ENCODE measurements around the gene ZNF385C. TPM values are rescaled to one million over a fixed set of nuclear protein-coding genes. Genes with fewer than 3 reads are reported as not detected.

ZNF385C gene
- total RNA-seq, 6 experiments from 2014 or later: 0.11 to 1.2 (median 0.11) TPM; not detected in 3

DNA sequence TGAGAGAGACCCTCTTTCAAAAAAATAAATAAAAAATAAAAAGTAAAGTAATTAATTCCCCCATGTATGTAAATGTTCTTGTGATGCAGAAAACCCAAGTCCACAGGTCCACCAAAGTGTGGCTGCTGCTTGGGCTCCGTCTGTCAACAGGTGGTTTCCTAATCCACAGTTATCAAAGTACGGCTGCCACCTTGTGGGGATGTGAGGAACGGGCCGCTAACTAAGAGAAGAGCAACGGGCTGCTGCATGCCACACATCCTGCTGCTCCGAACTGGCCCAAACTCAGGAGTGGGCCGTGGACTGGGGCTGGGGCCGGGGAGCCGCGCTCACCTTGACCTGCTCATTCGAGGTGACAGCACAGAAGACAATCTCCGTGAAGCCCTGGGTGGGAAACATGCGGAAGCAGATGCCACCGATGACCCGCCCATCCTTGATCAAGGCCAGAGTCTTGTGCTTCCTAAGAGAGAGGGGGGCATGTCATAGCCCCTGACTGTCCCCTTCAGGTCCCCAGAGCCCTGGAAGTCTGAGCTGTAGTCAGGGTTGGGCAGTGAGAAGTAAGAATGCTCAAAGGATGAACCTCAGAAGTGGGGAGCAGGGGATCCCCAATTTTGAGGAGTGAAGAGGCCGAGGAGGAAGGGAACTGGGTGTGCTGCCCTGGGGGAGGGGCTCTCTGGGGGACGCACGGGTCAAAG is 18.6 kb upstream of the ZNF385C start:
- ATAC-seq (peak; percentile 57 to 60 (median 58)), DNase-seq (peak; percentile 78 to 84 (median 83))
- Histone ChIP-seq H3K9me3 (no peaks in the 10 kb centered on the region), H3K4me1 (peaks cover 0 to 34% (median 9%) of the 10 kb centered on the region in 4 donors), H3K27me3 (no peaks in the 10 kb centered on the region), H3K4me3 (no peak overlapping the region), H3K27ac (no peak overlapping the region), H3K36me3 (peaks cover 0 to 14% (median 2%) of the 10 kb centered on the region in 4 donors)
- intact Hi-C loops (cut with DNase I): loop anchor here in 1 of 2 donors (5.0 kb wide), 3 partner anchors 50 to 155 kb away; no protein-coding TSS in a partner anchor
- no peak for TF ChIP-seq POLR2A (IDR thresholded peaks at IDR 0.05)
- peak; percentile 74 to 85 (median 80) for TF ChIP-seq CTCF (IDR thresholded peaks at IDR 0.05)
- 4% methylated on average over 2 of the region's 18 CpGs for WGBS (ENCODE audit: insufficient coverage, low coverage, low lambda C conversion rate, missing lambda C conversion rate)

DNA sequence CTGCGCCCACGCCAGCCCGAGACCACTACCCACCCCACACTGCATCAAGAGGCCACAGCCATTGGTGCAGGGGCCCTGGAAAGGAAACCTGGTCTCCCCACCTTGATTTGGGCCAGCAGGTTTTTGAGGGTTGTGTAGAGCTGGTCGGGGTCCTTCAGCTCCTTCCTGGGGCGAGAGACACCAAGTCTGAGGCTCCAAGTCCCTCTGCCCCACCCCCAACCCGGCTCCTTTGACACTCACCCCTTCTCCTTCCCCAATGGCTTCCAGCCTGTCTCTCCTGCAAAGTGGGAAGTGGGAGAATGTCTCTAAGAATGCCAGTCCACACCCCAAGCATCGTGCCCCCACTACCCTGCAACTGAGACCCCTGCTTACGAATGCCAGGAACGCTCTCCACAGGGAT is 15.8 kb upstream of the ZNF385C start:
- H3K4me1 ChIP-seq: peaks cover 0 to 35% (median 12%) of the 10 kb centered on the region in 4 donors
- intact Hi-C loops (cut with DNase I): loop anchor here in 1 of 2 donors (5.0 kb wide), 1 partner anchor 152 kb away; no protein-coding TSS in a partner anchor
- TF ChIP-seq POLR2A (IDR thresholded peaks at IDR 0.05) (no peak), CTCF (IDR thresholded peaks at IDR 0.05) (no peak)
- DNase-seq: no peak
- H3K27ac ChIP-seq: no peak overlapping the region
- no peaks in the 10 kb centered on the region for H3K27me3 ChIP-seq
- H3K9me3 ChIP-seq: no peaks in the 10 kb centered on the region
- 67% methylated on average over 1 of the region's 9 CpGs for WGBS (ENCODE audit: insufficient coverage, low coverage, low lambda C conversion rate, missing lambda C conversion rate)
- ATAC-seq: no peak
- H3K4me3 ChIP-seq: no peak overlapping the region
- H3K36me3 ChIP-seq: peaks cover 0 to 12% (median 2%) of the 10 kb centered on the region in 4 donors

- H3K27ac ChIP-seq: peak overlapping the region in 2 of 3 donors; percentile 65 to 77
- intact Hi-C loops (cut with DNase I): loop anchor here in 1 of 2 donors (5.0 kb wide), 1 partner anchor 151 kb away; no protein-coding TSS in a partner anchor
- peak in 1 of 3 donors; percentile 49 for DNase-seq
These were observed 15.2 kb upstream of the ZNF385C start for GRCh38 chr17:42113293-42114069.

More at GRCh38 chr17:42113293-42114069, 15.2 kb upstream of the ZNF385C start:
- no peak for TF ChIP-seq CTCF (IDR thresholded peaks at IDR 0.05)
- no peak for TF ChIP-seq POLR2A (IDR thresholded peaks at IDR 0.05)
- WGBS (ENCODE audit: insufficient coverage, low coverage, low lambda C conversion rate, missing lambda C conversion rate): 40% methylated on average over 1 of the region's 28 CpGs
- no peaks in the 10 kb centered on the region for H3K27me3 ChIP-seq
- H3K4me3 ChIP-seq: no peak overlapping the region
- peaks cover 0 to 9% (median 2%) of the 10 kb centered on the region in 4 donors for H3K36me3 ChIP-seq
- ATAC-seq: no peak
- peaks cover 0 to 41% (median 15%) of the 10 kb centered on the region in 4 donors for H3K4me1 ChIP-seq
- H3K9me3 ChIP-seq: no peaks in the 10 kb centered on the region
